Thoracic aorta (tissue), 2 donors: ENCODE data around the gene CACNA2D4. TPM values are rescaled to one million over a fixed set of nuclear protein-coding genes. Genes with fewer than 3 reads are reported as not detected.

Experiments
- ATAC-seq: fragments of 150-250 bp; one replicate; pipeline ENCODE4 v1.8.0; 2017; ENCODE audit warnings: low read depth; ENCODE audit not compliant: insufficient number of reproducible peaks, low FRiP score
- DNase-seq: peaks from one replicate; pipeline ENCODE4 v3.0.0-alpha.2; 2020; ENCODE audit warnings: low spot score
- H3K27ac ChIP-seq, 2 donors: fragments of 200-600 bp; sonication (generic); 1 replicate in 1 of 2; 2 replicates in 1 of 2; pipeline ENCODE4 v1.5.1; 2016; ENCODE audit warnings: mild to moderate bottlenecking in 2 of 2, moderate library complexity in 2 of 2
- H3K27me3 ChIP-seq: fragments of 200-600 bp; sonication (generic); replicated peaks from 2 replicates; pipeline ENCODE4 v1.6.0; 2016; ENCODE audit warnings: mild to moderate bottlenecking; ENCODE audit not compliant: insufficient read depth
- H3K36me3 ChIP-seq: fragments of 200-600 bp; sonication (generic); one replicate; pipeline ENCODE4 v1.5.1; 2016
- H3K4me1 ChIP-seq, 2 donors: fragments of 200-600 bp; sonication (generic); 1 replicate in 1 of 2; 2 replicates in 1 of 2; pipeline versions ENCODE4 v1.5.1 to v1.6.0; 2016; ENCODE audit warnings: low read depth in 2 of 2, mild to moderate bottlenecking in 1 of 2; ENCODE audit not compliant: control insufficient read depth in 1 of 2
- H3K4me3 ChIP-seq: fragments of 200-600 bp; sonication (generic); 2 replicates; pipeline ENCODE4 v1.5.1; 2016; ENCODE audit warnings: mild to moderate bottlenecking
- H3K9me3 ChIP-seq: fragments of 200-600 bp; sonication (generic); 2 replicates; pipeline ENCODE4 v1.5.1; 2016
- total RNA-seq, 2 donors: library from RNA; depleted of rRNA; stranded (reverse); fragments of >200 nt; gene quantifications; one replicate each; pipeline versions ENCODE4 v1.1.0 to v1.2.3, GENCODE V29; 2016
- TF ChIP-seq, protein P1 (sequence below): fragments of 200-600 bp; sonication (generic); IDR thresholded peaks from one replicate; pipeline ENCODE4 v1.5.1; 2019; ENCODE audit warnings: antibody characterized with exemption

CACNA2D4 gene
- total RNA-seq, 2 donors from 2014 or later = 8.7 to 12.3 TPM

DNA sequence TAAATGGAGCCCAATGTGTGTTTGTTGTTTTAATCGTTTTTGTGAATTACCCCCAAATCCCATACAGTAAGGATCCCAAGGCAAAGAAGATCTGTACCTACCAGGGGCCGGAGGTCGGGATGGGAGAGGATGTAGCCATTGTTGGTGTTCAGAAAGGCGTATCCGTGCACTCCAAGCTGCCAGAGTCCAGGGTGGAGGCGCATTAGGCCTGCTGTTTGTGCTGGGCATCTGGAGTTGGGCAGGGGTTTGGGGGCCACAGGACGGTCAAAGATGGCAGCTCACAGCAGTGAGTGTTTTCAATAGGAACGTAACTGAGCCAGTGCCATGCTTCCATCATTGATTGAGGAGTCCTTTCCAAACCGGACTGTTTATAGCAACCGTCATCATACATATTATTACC is 40.2 kb downstream of the CACNA2D4 start:
- H3K9me3 ChIP-seq = no peaks in the 10 kb centered on the region
- no peaks in the 10 kb centered on the region for H3K36me3 ChIP-seq
- no peak overlapping the region for H3K4me3 ChIP-seq
- DNase-seq = no peak
- no peak for ATAC-seq
- no peaks in the 10 kb centered on the region for H3K27me3 ChIP-seq
- TF ChIP-seq, protein P1, sequence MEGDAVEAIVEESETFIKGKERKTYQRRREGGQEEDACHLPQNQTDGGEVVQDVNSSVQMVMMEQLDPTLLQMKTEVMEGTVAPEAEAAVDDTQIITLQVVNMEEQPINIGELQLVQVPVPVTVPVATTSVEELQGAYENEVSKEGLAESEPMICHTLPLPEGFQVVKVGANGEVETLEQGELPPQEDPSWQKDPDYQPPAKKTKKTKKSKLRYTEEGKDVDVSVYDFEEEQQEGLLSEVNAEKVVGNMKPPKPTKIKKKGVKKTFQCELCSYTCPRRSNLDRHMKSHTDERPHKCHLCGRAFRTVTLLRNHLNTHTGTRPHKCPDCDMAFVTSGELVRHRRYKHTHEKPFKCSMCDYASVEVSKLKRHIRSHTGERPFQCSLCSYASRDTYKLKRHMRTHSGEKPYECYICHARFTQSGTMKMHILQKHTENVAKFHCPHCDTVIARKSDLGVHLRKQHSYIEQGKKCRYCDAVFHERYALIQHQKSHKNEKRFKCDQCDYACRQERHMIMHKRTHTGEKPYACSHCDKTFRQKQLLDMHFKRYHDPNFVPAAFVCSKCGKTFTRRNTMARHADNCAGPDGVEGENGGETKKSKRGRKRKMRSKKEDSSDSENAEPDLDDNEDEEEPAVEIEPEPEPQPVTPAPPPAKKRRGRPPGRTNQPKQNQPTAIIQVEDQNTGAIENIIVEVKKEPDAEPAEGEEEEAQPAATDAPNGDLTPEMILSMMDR = no peak
- no peaks in the 10 kb centered on the region for H3K4me1 ChIP-seq
- H3K27ac ChIP-seq = no peak overlapping the region

DNA sequence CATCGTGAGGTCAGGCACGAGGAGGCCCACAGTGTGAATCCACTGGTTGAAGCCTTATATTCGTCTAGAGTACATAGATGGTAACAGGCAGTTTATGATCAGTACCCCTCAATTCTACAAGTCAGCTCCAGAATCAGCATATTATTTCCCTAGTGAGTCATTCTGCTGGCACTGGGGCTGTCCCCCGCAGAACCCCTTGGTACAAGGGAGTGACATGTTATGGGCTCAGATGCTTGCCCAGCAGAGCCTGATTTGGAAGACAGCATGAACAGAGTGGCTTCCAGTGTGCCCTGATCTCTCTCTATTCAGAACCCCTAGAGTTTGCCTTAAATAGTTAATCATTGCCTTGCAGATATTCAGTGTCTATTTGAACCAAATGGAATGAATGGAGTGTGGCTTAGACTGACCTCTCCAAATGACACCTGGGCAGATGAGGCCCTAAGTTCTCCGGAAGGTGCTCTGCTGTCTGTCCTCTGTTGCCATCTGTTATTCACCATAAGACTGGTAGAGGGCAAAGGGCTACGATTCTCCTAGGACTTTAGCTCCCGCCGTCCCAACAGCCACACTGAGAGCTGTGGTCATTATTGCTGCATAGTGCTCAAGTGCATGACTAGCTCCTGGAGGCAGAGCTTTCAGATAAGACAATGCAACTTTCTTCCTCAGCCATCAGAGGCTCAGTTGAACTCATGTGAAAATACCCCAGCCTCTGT is 41.1 kb downstream of the CACNA2D4 start:
- DNase-seq (no peak), ATAC-seq (no peak)
- H3K27me3 ChIP-seq = no peaks in the 10 kb centered on the region
- H3K27ac ChIP-seq = no peak overlapping the region
- no peaks in the 10 kb centered on the region for H3K9me3 ChIP-seq
- H3K4me1 ChIP-seq = no peaks in the 10 kb centered on the region
- TF ChIP-seq, protein P1 = no peak
- no peaks in the 10 kb centered on the region for H3K36me3 ChIP-seq
- no peak overlapping the region for H3K4me3 ChIP-seq

DNA sequence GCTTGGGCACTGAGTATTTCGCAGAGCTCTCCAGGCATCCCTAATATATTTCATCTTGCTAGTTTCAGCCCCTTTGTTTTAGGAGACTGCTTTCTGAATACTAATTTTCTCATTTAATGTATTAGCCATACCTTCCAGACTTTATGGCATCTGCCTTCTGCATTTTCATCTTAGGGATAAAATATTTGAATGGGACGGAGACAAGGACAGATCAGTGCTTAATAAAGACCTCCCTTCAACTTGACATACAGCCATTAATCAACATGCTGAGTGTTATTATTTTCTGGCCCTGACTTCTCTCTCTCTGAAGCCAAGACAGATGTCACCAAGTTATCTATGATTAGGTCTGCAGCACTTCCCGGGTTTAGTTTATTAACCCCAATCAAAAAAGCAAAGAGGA is 42.4 kb downstream of the CACNA2D4 start:
- TF ChIP-seq, protein P1 = no peak
- H3K4me1 ChIP-seq = no peaks in the 10 kb centered on the region
- ATAC-seq = no peak
- H3K27me3 ChIP-seq = no peaks in the 10 kb centered on the region
- H3K27ac ChIP-seq = no peak overlapping the region
- no peaks in the 10 kb centered on the region for H3K36me3 ChIP-seq
- H3K9me3 ChIP-seq = no peaks in the 10 kb centered on the region
- DNase-seq = no peak
- no peak overlapping the region for H3K4me3 ChIP-seq

DNA sequence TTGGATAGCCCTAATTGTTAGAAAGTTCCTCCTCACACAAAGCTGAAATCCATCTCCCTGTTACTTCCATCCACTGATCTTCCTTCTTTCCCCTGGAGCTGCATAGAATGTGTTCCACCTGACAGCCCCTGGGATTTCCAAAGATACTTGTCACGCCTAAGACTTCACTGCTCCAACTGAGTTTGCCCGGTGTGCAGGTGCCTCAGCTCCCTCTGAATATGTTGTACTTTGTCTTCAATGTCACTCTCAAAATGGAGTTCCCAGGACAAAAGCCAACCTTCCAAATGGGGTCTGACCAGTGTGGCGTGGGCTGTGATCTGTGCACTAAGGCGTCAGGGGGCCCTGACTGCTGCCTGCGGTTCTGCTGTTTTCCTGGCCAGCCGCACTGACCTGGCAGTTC is 42.8 kb downstream of the CACNA2D4 start:
- Histone ChIP-seq H3K4me3 (no peak overlapping the region), H3K9me3 (no peaks in the 10 kb centered on the region), H3K36me3 (no peaks in the 10 kb centered on the region), H3K27ac (no peak overlapping the region), H3K4me1 (no peaks in the 10 kb centered on the region), H3K27me3 (no peaks in the 10 kb centered on the region)
- no peak for ATAC-seq
- DNase-seq = no peak
- TF ChIP-seq, protein P1 = no peak

DNA sequence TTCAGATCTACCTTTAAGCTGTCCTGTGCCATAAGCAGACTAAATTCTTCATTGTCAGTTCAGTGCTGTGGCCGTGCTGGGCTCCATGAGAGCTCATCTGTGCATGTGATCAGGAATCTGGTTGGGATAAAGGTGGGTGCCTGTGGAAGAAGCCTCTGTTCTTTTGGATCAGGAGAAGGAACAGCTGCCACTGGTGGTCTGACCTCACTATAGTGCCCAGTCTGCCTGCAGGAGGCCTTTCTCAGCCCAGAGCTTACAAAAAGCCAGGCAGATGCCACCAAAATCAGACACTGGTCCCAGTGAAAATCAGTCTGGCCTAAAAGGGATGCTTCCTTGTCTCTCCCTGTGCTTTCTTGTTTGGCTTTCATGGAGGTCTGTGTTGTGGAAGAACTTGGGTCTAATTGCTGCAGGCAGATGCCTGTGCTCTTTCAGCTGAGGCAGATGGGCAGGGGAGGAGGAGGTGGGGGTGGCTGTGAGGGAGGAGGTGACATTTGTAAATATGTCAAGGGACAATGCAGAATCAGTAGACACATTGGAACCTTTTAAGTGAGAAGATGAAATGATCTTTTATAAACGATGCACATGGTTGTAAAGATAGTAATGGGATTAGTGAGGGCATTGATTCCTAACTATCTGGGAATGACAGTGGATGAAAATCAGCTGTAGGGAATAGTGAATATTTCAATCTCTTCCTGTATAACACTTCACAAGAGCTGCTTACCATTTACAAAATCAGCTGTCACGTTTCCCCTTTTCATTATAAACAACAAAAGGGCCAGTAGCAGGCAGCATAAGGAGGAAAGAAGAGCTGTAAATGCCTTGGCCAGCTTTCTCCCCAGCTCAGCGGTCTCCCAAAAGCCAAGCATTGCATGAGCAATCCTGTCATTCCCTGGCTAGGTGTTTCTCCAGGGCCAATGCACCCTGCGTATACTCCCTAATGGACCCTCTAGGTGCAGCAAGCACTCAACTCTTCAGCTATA is 44.6 kb downstream of the CACNA2D4 start:
- no peak for DNase-seq
- no peaks in the 10 kb centered on the region for H3K4me1 ChIP-seq

More for the DNA sequence above, 44.6 kb downstream of the CACNA2D4 start:
- Histone ChIP-seq H3K9me3 (no peaks in the 10 kb centered on the region), H3K36me3 (no peaks in the 10 kb centered on the region), H3K27me3 (no peaks in the 10 kb centered on the region), H3K4me3 (no peak overlapping the region), H3K27ac (no peak overlapping the region)
- TF ChIP-seq, protein P1 = no peak
- ATAC-seq = no peak
